HG03469 (cell line): Measurements from ENCODE around the gene PNPLA2.

ENCODE experiments used
- ATAC-seq: cut with Tn5 transposase; IDR thresholded peaks from one replicate; pipeline ENCODE4 v1.9.1; 2021; ENCODE audit warnings: mild to moderate bottlenecking, moderate library complexity, moderate number of reproducible peaks; ENCODE audit not compliant: unreplicated experiment

The PNPLA2 gene

DNA sequence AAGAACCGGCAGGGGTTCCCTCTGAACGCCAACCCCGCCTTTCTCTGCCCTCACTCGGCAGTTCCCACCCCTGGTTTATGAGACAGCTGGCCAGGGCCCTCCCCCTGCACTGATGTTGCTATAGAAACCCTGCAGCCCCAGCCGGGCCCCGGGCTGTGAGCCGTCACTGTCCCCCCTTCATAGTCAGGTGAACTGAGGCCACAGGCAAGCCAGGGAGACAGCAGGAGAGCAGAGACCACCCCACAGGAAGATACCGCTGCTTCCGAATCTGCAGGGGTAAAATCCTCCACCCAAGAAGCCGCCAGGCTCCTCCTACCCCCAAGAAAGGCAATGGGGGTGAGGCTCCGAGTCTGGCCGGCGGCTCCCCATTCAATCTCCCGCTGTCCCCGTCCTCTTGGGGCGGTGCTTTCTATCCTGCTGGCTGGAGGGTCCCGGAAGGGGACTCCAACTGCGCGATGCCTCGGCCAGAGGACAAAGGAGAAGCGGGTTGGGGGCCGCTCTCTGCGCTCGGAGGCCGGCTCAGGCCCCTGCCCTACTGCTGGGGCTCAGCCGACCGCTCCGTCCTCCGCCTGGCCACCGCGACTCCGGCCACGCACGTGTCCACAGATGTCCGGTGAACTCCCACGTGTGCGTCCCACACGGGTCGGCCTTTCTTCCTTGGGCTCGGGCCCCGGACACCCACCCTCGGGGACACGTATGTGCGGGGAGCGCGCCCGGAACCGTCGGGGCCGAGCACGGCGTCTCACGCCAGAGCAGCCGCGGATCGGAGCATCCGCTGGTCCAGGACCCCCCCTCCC lies 21.2 kb upstream of the PNPLA2 start:
- ATAC-seq, result peak; percentile 10

DNA sequence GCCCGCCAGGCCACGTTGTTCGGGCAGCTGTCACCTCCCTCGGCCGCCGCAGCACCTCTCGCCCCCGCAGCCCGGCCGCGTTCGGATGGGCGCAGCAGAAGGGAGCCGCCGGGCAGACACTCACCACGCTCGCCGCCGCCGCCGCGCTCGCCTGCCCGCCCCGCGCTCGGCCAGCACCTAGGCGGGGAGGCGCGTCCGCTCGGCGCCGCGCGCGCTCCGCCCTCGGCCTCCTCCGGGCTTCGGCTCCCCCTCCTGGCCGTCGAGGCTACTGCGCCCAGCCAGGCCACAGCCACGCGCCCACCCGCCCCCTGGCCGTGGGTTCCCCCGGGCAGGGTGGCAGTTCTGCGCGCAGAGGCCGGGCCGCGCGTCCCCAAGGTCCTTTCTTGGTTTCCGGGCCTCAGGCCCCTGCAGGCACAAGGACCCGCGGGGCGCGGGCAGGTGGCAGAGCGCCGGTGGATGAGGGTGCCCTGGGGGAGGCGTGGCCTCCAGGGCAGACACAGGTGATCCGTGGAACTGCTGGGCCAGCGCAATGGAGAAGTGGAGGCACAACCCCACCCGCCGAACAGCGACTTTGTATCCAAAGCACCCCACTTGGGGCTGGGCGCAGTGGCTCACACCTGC lies 20.5 kb upstream of the PNPLA2 start, which contains the start of gene SLC25A22:
Gene SLC25A22 (minus strand): TSS at position 189 of the 621 bp plus-strand sequence. CDS start 3,275 bp downstream, outside the sequence.
- peak; percentile 44 for ATAC-seq

DNA sequence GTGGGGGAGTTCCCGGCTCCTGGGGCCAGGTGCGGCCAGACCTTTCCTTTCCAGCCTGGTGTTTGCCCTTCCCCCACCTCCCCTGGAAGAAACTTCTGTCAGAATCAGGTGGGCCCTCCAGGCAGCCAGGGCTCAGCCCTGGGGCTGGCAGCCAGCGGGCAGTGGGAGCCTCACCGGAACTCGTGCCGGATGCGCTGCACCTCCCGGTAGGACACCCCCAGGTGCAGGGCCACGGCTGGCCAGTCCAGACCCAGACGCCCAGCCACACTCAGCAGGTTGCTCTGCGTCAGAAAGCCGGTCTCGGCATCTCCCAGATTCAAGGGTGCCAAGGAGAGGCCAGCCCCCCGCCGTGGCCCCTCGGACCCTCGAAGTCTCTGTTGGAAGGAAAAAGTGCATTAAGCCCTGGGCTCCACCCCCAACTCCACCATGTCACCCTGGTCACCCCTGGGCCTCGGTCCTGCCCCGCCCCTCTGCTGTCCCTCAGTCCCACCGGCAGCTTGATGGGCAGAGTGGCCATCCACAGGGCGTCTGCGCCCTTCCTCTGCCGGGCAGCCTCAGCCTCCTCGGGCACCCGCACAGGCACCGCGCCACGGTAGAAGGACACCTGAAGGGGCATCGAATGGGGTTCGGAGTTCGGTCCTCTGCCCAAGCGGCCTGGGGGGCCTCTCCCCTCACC lies 18.9 kb upstream of the PNPLA2 start:
- ATAC-seq, result no peak

DNA sequence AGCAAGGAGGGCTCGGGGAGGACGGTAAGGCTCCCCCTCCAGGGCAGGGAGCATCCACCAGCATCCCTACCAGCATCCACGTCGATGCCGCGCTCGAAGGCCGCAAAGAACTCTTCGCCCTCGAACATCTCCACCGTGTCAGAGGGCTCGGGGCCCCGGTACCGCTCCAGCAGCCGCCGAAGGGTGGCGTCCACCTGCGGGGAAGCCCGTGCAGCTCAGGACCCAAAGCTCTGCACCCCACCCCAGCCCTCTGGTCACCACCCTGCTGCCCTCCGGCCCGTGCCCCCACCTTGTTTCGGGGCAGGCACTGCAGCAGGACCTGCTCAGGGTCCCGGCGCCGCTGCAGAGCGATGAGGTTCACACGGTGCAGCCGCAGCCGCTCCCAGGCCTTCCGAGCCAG lies 18.2 kb upstream of the PNPLA2 start:
- no peak for ATAC-seq

DNA sequence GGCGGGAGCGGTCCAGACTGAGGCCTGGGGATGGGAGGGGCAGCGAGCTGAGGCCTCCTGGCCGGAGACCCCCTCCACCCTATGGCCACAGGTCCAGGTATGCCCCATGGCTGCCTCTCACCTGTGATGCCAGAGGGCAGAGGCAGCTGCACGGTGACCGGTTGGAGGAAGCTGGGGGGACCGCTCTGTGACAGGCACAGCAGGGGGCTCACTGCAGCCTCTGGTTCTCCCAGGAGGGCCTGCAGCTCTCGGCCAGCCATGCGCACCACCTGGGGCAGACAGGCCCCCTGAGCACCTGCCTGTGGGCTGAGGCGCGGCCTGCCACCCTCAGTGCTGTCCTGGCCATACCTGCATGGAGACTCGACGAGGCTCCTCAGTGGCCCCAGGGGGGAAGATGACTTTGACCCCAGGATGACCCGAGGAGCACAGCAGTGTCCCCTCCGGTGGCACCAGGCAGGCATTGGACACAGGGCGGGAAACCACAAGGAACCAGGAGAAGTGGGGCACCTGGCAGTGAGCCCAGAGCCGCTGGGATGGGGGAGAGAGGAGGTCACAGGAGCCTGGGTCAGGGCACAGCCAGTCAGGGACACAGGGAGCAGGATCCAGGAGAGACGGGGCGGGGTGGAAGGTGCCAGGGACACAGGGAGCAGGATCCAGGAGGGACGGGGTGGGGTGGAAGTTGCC lies 17.5 kb upstream of the PNPLA2 start:
- ATAC-seq, result no peak

DNA sequence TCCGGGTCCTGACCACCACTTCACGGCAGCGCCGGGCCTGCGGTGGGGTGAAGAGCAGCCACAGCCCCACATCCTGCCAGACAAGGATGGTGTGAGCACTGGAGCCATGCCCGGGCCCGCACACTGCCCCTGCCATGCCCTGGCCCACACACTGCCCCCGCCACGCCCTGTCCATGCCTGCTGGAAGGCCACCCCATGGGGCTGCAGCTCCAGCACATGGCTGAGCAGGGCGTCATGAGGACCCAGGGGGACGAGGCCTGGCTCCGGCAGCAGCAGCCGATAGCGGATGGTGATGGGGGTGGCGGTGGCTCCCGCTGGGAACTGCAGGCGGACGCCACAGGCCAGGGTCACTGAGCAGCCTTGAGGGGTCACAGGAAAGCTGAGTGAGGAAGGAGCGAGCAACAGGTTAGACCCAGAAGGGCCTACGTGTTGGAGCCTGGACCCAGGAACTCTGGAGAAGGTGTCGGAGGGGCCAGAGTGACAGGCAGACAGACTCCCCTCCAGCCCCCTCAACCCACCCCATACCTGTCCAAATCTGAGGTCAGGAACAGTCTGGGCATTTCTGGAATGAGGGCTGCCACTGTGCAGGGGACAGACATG lies 16.6 kb upstream of the PNPLA2 start:
- ATAC-seq, result no peak

DNA sequence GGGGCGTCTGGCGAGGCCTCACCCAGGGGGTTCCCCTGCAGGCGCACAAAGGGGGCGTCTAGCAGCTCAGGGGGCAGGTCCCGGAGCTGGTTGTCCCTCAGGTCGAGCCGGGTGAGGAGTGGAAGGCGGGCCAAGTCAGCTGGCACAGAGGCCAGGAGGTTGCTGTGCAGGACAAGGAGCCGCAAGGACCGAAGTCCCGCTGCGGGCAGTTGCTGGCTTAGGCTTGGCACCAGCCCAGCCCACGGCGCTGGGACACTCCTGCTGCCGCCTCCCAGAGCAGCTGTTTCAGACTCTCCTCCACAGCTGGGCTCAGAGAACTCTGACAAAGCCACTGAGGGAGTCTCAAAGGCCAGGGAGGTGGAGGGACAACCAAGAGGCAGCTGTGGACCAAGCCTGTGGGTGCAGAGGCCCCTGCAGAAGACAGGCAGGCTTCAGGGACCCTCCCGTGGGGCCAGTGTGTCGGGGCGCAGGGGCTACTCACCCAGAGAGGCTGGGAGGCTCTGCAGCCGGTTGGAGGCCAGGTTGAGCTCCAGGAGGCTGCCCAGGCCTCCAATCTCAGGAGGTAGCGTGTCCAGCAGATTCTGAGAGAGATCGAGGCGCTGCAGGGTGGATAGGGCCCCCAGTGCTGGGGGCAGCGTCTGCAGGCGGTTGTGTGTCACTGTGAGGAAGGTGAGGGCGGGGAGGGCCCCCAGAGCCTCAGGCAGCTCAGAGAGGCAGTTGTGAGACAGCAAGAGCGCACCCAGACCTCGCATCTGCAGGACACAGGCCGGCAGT lies 15.8 kb upstream of the PNPLA2 start:
- no peak for ATAC-seq

DNA sequence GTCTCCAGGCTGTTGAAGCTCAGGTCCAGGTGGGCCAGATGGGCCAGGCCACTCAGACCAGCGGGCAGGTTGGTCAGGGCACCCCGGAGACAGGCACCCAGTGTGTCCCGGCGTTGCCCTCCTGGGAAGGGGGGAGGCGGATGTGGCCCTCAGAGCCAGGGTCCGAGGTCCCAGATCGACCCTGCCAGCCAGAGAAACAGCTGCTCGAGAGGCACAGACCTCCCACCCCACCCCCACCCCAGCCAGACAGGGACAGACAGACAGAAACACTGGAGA lies 15.3 kb upstream of the PNPLA2 start:
- ATAC-seq, result no peak

DNA sequence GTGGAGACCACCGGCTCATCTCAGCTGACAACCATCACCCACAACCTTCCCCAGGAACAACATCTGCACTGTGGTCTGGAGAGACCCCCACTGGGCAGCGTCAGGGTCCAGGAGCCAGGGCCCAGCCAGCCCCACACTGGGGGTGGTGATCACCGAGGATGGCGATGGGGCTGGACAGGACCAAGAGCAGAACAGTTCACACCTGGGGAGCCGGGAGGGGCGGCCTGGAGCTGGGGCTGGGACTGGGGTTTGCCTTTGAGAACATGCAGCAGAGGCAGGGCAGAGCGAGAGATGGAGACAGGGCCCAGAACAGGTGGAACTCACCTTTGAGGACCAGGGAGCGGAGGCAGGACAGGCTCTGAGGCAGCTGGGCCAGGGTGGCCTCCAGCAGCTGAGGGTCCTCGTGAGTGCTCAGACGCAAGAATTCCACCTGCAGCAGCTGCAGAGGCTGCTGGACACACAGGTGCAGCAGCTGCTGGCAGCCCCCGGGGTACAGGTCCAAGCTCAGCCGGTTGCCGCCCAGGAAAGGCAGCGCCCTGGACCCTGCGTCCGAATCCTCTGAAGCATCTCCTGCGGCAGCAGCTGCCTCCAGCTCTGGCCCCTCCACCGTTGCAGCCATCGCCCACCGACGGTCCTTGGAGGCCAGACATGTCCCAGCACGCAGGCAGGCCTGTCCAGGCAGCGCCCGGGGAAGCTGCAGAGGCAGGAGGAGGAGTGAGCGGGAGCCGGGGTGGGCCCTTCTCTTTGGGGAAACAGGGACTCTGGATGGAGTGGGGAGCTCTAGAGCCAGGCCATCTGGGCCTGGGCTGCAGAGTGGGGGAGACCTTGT lies 14.7 kb upstream of the PNPLA2 start:
- no peak for ATAC-seq

DNA sequence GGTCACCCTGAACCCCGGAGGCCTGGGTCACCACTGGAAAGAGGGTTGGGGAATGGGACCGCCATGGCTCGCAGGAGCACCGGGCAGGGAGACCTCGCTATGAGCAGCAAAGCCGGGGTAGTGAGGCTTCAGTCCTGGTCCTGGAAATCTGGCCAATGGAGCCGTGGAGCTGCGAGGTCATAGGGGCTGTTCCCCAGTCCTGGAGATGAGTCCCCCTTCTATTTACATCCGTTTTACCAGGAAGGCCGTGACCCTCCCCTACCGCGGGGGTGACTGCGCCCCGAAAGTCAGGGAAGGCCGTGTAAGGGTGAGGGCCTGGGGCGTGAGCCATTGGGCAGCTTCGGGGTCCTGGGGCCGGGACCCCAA lies 14.1 kb upstream of the PNPLA2 start:
- ATAC-seq, result no peak

DNA sequence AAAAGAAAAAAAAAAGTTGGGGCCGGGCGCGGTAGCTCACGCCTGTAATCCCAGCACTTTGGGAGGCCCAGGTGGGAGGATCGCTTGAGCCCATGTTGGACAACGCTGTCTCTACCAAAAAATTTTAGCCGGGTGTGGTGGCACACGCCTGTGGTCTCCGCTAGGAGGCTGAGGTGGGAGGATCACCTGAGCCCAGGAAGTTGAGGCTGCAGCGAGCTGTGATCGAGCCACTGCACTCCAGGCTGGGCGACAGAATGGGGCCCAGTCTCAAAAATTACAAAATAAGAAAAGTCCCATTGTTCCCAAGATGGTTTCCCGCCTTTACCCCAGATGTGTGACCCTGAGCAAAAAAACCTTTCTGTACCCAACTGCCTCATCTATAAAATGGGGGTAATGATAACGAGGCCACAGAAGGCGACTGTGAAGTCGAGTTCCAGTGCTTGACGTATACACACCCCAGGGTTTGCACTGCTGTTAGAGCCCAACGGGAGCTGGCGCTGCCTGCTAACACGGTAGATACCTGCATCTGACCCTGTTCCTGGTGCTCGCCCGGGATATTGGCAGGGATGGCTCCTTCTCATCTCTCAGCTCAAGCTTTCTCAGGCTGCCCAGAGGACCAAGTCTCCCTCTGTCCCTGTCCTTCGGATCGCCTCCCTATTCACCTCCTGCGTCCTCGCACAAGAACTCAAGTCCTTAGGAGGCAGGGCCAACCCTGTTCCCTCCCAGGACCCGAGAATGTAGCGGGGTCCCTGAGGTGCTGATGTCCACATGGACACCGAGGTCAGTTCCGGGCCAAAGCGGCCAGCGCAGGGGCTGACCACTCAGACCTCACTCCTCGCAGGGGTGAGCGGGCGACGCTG lies 10.1 kb upstream of the PNPLA2 start:
- ATAC-seq, result no peak

DNA sequence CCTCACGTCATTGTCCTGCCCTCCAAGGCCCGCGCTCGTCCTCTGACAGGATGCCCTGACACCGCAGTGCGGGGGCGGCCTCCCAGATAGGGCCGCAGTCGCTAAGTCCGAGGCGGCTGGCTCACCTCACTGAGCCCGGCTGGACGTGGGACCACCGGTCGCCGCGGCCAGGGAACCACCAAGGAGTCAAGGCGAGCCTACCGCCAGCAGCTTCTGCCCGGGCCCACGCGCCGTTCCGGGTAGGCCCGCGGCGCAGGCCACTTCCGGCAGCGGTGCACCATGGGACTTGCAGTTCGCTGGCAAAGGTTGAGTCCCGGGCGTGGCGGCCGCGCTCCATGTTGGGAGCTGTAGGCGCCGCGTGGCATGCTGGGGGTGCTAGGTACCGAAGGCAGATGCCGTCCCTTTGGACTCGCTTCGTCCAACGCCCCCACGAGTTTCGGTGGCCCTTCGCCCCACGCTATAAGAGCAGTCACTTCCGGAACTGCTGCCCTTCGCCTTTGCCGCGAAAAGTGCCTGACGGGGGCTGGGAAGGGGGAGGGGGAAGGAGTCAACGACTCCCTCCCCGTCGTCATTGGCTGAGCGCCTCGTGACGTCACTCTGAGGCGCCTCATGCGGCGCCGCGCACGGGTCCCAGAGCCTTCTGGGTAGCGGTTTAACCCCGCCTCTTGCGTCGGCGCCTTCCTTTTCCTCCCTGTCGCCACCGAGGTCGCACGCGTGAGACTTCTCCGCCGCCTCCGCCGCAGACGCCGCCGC lies 9.3 kb upstream of the PNPLA2 start, which contains the start of gene RPLP2:
Gene RPLP2 (plus strand): TSS at position 681 of the 753 bp plus-strand sequence. CDS start 268 bp downstream, outside the sequence.
- peak; percentile 55 for ATAC-seq

DNA sequence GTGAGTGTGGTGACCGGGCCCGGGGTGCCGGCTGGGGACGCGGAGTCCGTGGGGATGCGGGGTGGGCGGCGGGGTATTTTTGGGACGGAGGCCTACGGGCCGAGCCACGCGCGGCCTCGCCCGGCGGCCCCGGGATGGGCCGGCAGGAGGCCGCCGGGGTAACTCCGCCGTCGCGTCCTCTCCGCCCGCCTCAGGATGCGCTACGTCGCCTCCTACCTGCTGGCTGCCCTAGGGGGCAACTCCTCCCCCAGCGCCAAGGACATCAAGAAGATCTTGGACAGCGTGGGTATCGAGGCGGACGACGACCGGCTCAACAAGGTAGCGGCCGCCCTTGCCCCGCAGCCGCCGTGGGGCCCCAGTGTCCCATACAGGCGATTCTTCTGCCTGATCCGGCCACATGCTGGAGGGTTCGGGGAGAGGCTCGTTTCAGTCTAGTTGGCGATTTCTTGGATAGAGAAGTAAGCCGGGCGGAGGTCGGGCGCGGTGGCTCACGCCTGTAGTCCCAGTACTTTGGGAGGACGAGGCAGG lies 8.6 kb upstream of the PNPLA2 start:
- ATAC-seq, result no peak

DNA sequence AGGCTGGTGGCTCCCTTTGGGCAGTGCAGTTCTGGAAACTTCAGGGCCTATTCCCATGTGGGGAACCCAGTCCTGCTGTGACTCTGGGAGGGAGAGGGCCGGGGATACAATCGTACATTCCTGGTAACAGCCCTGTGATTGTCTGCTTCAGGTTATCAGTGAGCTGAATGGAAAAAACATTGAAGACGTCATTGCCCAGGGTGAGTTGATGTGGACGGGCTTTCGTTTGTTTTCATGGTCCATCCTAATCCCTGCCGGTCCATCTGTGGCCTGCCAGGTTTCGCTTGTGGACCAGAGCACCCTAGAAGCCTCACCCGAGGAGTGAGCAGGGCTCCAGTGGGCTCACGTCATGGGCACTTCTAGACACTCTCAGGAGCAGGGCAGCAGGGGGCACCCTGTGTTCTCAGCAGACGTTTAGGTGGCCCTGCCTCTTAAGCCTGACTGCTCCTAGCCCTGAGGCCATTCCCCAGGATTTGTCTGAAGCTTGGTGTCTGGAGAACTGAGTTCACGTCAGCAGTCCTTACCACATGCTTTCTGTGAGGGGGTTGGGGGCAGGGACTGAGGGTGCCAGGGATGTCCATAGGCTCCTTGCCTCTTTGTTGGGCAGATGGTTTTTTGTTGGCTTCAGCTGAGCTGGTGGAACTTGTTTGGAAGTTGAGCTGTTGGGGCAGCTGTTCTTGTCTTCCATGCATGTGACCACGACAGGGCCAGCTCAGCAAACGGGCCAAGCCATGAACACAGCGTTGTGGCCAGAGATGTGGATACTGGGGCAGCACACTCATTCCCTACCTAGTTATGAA lies 7.1 kb upstream of the PNPLA2 start:
- ATAC-seq, result no peak

DNA sequence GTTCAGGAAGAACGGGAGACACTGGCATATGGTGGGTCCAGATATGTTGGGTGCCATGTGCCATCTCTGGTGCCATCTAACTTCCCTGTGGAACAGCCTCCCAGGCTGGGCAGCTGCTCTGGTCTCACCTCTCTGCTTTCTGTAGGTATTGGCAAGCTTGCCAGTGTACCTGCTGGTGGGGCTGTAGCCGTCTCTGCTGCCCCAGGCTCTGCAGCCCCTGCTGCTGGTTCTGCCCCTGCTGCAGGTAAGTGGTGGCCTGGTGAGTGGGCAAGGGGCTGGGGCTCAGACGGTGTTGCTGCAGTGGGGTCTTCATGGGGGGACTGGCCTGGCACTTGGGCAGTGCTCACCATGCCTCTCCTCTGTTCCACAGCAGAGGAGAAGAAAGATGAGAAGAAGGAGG lies 6.3 kb upstream of the PNPLA2 start:
- no peak for ATAC-seq

DNA sequence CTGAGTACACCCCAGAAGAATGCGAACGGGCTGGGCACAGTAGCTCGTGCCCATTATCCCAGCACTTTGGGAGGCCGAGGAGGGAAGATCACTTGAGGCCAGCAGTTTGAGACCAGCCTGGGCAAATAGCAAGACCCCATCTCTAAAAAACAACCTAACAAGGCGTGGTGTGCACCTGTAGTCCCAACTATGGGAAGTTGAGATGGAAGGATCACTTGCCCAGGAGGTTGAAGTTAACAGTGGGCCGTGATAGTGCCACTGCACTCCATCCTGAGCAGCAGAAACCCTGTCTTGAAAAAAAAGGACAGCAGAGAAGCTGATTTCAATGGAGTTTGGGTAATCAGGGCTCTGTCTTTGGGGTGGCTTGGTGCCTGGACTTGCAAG lies 5.7 kb upstream of the PNPLA2 start:
- no peak for ATAC-seq
